ENCODE data around the gene RANBP9.

The RANBP9 gene

DNA sequence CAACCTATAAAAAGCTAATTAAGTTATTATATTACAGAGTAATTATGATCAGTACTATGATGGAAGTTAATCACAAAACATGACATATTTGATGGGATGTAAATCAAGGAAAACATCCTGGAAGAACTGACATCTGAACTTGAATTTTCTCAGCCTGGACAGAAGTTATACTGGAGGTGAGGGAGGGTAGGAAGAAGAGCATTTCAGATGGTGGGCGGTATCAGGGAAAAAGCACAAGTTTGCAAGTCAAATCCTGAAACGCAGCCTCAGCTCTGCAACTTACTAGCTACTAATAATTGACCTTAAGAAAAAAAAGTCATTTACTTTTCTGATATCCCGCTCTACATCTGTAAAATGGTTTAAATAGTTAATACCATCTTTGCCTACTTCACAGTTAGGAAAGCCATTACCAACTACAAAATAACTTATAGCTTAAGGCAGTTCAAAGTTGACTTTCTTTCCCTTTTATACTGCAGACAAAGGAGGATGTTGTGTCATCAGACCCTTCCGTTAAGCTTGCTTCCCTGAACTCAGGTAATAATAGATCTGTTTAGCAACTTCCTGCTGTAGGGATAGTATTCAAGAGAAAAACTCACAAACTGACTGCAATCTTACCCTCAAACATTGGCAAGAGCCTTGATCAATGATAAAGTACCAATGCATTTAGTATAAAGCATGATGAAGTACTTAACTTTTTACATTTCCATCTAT, 75.5 kb downstream of the RANBP9 start:
- no peak for TF ChIP-seq ZNF274 (IDR thresholded peaks at IDR 0.05; ENCODE audit: low read depth, low read length)
- TF ChIP-seq SUZ12 (IDR thresholded peaks at IDR 0.05; ENCODE audit: extremely low read depth, insufficient read depth, insufficient read length), result no peak
- no peak for TF ChIP-seq YY1 (IDR thresholded peaks at IDR 0.05; ENCODE audit: insufficient read depth, insufficient read length)
- no peak for DNase-seq (ENCODE audit: low read depth, low spot score)
- no peak overlapping the region for H3K9ac ChIP-seq (ENCODE audit: insufficient read length, low read depth)

DNA sequence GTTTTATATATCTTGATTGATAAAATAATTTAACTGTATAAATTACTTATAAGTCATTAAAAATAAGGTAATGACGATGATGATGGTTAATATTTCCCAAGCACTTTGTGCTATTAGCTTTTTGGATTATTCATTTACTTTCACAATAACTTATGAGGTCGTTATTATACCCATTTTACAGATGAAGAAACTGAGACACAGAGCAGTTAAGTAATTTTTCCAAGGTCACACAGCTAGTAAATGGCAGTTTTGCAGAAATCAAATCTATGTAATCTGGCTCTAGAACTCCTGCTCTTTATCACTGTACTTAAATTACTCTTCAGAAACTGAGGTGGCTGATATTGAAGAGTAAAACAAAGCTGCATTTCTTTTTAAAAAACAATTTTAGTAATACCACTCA, 78.3 kb downstream of the RANBP9 start:
- H3K9me3 ChIP-seq (ENCODE audit: insufficient read depth, low read length), result no peaks in the 10 kb centered on the region
- no peak overlapping the region for H3K9ac ChIP-seq (ENCODE audit: insufficient read length, low read depth)
- peaks cover 10% of the 10 kb centered on the region for H3K36me3 ChIP-seq (ENCODE audit: insufficient read depth, insufficient read length, low read length)
- no peaks in the 10 kb centered on the region for H3K27me3 ChIP-seq (ENCODE audit: insufficient read depth, insufficient read length)
- no peak overlapping the region for H3K4me3 ChIP-seq (ENCODE audit: insufficient read length, low read depth)
- TF ChIP-seq SUZ12 (IDR thresholded peaks at IDR 0.05; ENCODE audit: extremely low read depth, insufficient read depth, insufficient read length), result no peak
- TF ChIP-seq YY1 (IDR thresholded peaks at IDR 0.05; ENCODE audit: insufficient read depth, insufficient read length), result no peak
- TF ChIP-seq ZNF274 (IDR thresholded peaks at IDR 0.05; ENCODE audit: low read depth, low read length), result no peak
- DNase-seq (ENCODE audit: low read depth, low spot score), result no peak
- no peaks in the 10 kb centered on the region for H3K4me1 ChIP-seq (ENCODE audit: insufficient read depth, insufficient read length)

More for the DNA sequence above, 75.5 kb downstream of the RANBP9 start:
- Histone ChIP-seq H3K4me3 (ENCODE audit: insufficient read length, low read depth) (no peak overlapping the region), H3K9me3 (ENCODE audit: insufficient read depth, low read length) (no peaks in the 10 kb centered on the region), H3K27me3 (ENCODE audit: insufficient read depth, insufficient read length) (no peaks in the 10 kb centered on the region), H3K36me3 (ENCODE audit: insufficient read depth, insufficient read length, low read length) (peaks cover 16% of the 10 kb centered on the region), H3K4me1 (ENCODE audit: insufficient read depth, insufficient read length) (no peaks in the 10 kb centered on the region)

DNA sequence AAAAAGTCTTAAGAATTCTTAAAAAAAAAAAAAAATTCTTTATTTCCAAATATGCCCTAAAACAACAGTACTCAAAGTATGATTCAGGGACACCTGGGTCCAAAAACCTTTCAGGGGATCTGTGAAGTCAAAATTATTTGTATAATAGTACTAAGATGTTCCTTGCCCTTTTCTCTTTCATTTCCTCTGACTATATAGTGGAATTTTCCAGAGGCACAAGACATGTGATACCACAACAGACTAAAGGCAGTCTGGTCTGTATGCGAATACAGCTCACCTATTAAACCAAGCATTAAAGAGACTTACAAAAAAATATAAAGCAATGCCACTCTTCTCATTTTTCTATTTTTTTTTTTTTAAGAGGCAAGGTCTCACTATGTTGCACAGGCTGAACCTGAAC, 81.1 kb downstream of the RANBP9 start:
- no peaks in the 10 kb centered on the region for H3K4me1 ChIP-seq (ENCODE audit: insufficient read depth, insufficient read length)
- no peaks in the 10 kb centered on the region for H3K27me3 ChIP-seq (ENCODE audit: insufficient read depth, insufficient read length)
- H3K4me3 ChIP-seq (ENCODE audit: insufficient read length, low read depth), result no peak overlapping the region
- H3K9me3 ChIP-seq (ENCODE audit: insufficient read depth, low read length), result no peaks in the 10 kb centered on the region
- no peak for DNase-seq (ENCODE audit: low read depth, low spot score)
- H3K9ac ChIP-seq (ENCODE audit: insufficient read length, low read depth), result no peak overlapping the region
- peaks cover 20% of the 10 kb centered on the region for H3K36me3 ChIP-seq (ENCODE audit: insufficient read depth, insufficient read length, low read length)
- no peak for TF ChIP-seq SUZ12 (IDR thresholded peaks at IDR 0.05; ENCODE audit: extremely low read depth, insufficient read depth, insufficient read length)
- TF ChIP-seq ZNF274 (IDR thresholded peaks at IDR 0.05; ENCODE audit: low read depth, low read length), result no peak
- TF ChIP-seq YY1 (IDR thresholded peaks at IDR 0.05; ENCODE audit: insufficient read depth, insufficient read length), result no peak

DNA sequence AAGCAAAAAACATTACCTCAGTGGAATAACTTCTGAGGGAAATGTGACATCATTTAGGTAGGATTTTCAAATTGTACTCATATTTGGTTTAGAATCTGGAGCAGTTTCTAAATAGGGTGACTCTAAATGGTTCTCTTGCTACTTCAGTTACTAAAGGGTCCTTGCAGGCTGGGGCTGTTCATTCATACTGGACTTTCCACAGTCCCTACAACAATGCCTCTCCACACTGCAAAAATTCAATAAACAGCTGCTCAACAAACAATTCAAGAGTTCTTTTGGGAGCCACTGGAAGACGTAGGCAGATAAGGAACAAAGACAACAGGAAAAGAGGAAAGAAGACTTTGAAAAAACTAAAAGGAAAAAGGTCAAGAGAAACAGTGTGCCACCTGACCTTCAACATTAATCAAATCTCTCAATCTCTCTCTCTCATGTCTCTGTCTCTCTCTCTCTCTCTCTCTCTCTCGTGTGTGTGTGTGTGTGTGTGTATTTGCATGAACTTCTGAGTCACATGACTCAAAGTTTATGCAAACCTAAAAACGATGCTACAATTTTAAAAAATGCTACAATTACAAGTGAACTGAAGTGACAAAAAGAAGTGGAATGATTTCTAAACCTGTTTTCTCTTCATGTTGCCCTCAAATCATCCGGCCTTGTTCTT, 82.0 kb downstream of the RANBP9 start:
- Histone ChIP-seq H3K9me3 (ENCODE audit: insufficient read depth, low read length) (no peaks in the 10 kb centered on the region), H3K36me3 (ENCODE audit: insufficient read depth, insufficient read length, low read length) (peaks cover 28% of the 10 kb centered on the region), H3K4me1 (ENCODE audit: insufficient read depth, insufficient read length) (no peaks in the 10 kb centered on the region), H3K4me3 (ENCODE audit: insufficient read length, low read depth) (no peak overlapping the region), H3K27me3 (ENCODE audit: insufficient read depth, insufficient read length) (no peaks in the 10 kb centered on the region), H3K9ac (ENCODE audit: insufficient read length, low read depth) (no peak overlapping the region)
- no peak for TF ChIP-seq SUZ12 (IDR thresholded peaks at IDR 0.05; ENCODE audit: extremely low read depth, insufficient read depth, insufficient read length)
- TF ChIP-seq YY1 (IDR thresholded peaks at IDR 0.05; ENCODE audit: insufficient read depth, insufficient read length), result no peak
- no peak for TF ChIP-seq ZNF274 (IDR thresholded peaks at IDR 0.05; ENCODE audit: low read depth, low read length)
- no peak for DNase-seq (ENCODE audit: low read depth, low spot score)

GRCh38 chr6:13624871-13625288, 86.8 kb downstream of the RANBP9 start:
- no peaks in the 10 kb centered on the region for H3K9me3 ChIP-seq (ENCODE audit: insufficient read depth, low read length)
- H3K9ac ChIP-seq (ENCODE audit: insufficient read length, low read depth), result no peak overlapping the region
- H3K4me1 ChIP-seq (ENCODE audit: insufficient read depth, insufficient read length), result no peaks in the 10 kb centered on the region
- no peak overlapping the region for H3K4me3 ChIP-seq (ENCODE audit: insufficient read length, low read depth)
- TF ChIP-seq YY1 (IDR thresholded peaks at IDR 0.05; ENCODE audit: insufficient read depth, insufficient read length), result no peak
- TF ChIP-seq SUZ12 (IDR thresholded peaks at IDR 0.05; ENCODE audit: extremely low read depth, insufficient read depth, insufficient read length), result no peak
- no peak for TF ChIP-seq ZNF274 (IDR thresholded peaks at IDR 0.05; ENCODE audit: low read depth, low read length)
- H3K36me3 ChIP-seq (ENCODE audit: insufficient read depth, insufficient read length, low read length), result peaks cover 65% of the 10 kb centered on the region
- H3K27me3 ChIP-seq (ENCODE audit: insufficient read depth, insufficient read length), result no peaks in the 10 kb centered on the region
- DNase-seq (ENCODE audit: low read depth, low spot score), result peak; percentile 44

- no peak for DNase-seq (ENCODE audit: low read depth, low spot score)
Observed at GRCh38 chr6:13617066-13617465, 94.6 kb downstream of the RANBP9 start.

GRCh38 chr6:13615792-13616120, 95.9 kb downstream of the RANBP9 start:
- peak overlapping the region; percentile 82 for H3K4me3 ChIP-seq (ENCODE audit: insufficient read length, low read depth)
- no peaks in the 10 kb centered on the region for H3K4me1 ChIP-seq (ENCODE audit: insufficient read depth, insufficient read length)
- peaks cover 51% of the 10 kb centered on the region for H3K36me3 ChIP-seq (ENCODE audit: insufficient read depth, insufficient read length, low read length)
- TF ChIP-seq SUZ12 (IDR thresholded peaks at IDR 0.05; ENCODE audit: extremely low read depth, insufficient read depth, insufficient read length) (no peak), ZNF274 (IDR thresholded peaks at IDR 0.05; ENCODE audit: low read depth, low read length) (no peak), YY1 (IDR thresholded peaks at IDR 0.05; ENCODE audit: insufficient read depth, insufficient read length) (no peak)
- no peaks in the 10 kb centered on the region for H3K9me3 ChIP-seq (ENCODE audit: insufficient read depth, low read length)
- no peak for DNase-seq (ENCODE audit: low read depth, low spot score)
- no peaks in the 10 kb centered on the region for H3K27me3 ChIP-seq (ENCODE audit: insufficient read depth, insufficient read length)
- H3K9ac ChIP-seq (ENCODE audit: insufficient read length, low read depth), result peak overlapping the region; percentile 95

More at GRCh38 chr6:13617066-13617465, 94.6 kb downstream of the RANBP9 start:
- Histone ChIP-seq H3K4me1 (ENCODE audit: insufficient read depth, insufficient read length) (no peaks in the 10 kb centered on the region), H3K27me3 (ENCODE audit: insufficient read depth, insufficient read length) (no peaks in the 10 kb centered on the region), H3K36me3 (ENCODE audit: insufficient read depth, insufficient read length, low read length) (peaks cover 59% of the 10 kb centered on the region), H3K9ac (ENCODE audit: insufficient read length, low read depth) (no peak overlapping the region), H3K4me3 (ENCODE audit: insufficient read length, low read depth) (no peak overlapping the region), H3K9me3 (ENCODE audit: insufficient read depth, low read length) (no peaks in the 10 kb centered on the region)
- TF ChIP-seq YY1 (IDR thresholded peaks at IDR 0.05; ENCODE audit: insufficient read depth, insufficient read length), result no peak
- TF ChIP-seq ZNF274 (IDR thresholded peaks at IDR 0.05; ENCODE audit: low read depth, low read length), result no peak
- TF ChIP-seq SUZ12 (IDR thresholded peaks at IDR 0.05; ENCODE audit: extremely low read depth, insufficient read depth, insufficient read length), result no peak
